Measurements from ENCODE around the gene SLC38A10.

- TF ChIP-seq POLR2A (IDR thresholded peaks at IDR 0.05) (no peak), CTCF (IDR thresholded peaks at IDR 0.05) (no peak), POLR2AphosphoS5 (IDR thresholded peaks at IDR 0.05; ENCODE audit: insufficient read depth in 1 of 2, low read depth in 1 of 2) (no peak)
These were observed 97.1 kb downstream of the SLC38A10 start for GRCh38 chr17:81197831-81198490.
